GM23248 (cell line): Measurements from ENCODE around the gene UCP3.

Experiments used
- EZH2 ChIP-seq: fragments of 200-600 bp; sonication (generic); IDR thresholded peaks from 2 replicates; pipeline ENCODE4 v1.6.1; 2018; ENCODE audit warnings: antibody characterized with exemption, mild to moderate bottlenecking; ENCODE audit not compliant: insufficient read depth, poor library complexity, severe bottlenecking
- EZH2phosphoT487 ChIP-seq: fragments of 200-600 bp; sonication (generic); IDR thresholded peaks from 2 replicates; pipeline ENCODE4 v1.6.1; 2018; ENCODE audit warnings: antibody characterized with exemption, moderate library complexity, mild to moderate bottlenecking, low read depth; ENCODE audit not compliant: insufficient read depth

DNA sequence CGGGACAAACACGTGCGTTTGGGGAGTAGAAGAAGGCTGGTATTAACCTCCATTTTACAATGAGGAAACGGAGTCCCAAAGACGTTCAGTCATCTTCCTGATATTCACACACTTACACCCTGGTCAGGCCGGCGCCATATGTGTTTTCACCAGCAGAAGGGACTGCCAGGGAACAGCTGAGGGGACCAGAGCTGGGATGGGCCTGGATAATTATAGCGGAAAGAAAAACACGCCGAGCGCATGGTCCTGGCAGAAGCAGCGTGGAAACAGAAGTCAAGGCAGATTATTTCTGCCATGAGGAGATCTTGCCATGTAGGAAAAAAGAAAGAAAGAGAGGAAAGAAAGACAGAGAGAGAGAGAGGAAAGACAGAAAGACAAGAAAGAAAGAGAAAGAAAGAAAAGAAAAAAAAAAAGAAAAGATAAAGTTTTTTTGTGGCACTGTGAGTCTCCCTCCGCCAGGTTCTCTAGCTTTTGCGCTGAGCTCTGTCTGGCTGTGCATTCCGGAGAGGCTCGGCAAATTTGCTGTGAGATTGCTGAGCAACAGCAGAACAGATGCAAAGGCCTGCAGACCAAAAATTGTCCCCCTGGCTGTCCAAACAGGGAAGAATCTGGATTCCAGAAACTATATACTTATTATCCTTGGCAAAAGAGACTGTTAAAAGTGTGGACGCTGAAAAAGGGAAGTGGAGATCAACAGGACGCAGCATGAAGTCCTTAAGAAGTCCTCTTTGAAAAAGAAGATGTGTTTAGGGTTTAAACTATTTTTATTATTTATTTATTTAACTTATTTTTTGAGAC is 24.9 kb downstream of the UCP3 start:
- TF ChIP-seq EZH2 (no peak), EZH2phosphoT487 (no peak)
